Medulla oblongata (tissue), 1 donor: Measurements from ENCODE around the gene DHX35.
A peak's percentile ranks its signal among the peaks of the same experiment; 100 is the strongest.

Experiments
- DNase-seq: peaks from one replicate; pipeline ENCODE4 v3.0.0-alpha.2; 2015; ENCODE audit errors: extremely low spot score

DHX35 gene

DNA sequence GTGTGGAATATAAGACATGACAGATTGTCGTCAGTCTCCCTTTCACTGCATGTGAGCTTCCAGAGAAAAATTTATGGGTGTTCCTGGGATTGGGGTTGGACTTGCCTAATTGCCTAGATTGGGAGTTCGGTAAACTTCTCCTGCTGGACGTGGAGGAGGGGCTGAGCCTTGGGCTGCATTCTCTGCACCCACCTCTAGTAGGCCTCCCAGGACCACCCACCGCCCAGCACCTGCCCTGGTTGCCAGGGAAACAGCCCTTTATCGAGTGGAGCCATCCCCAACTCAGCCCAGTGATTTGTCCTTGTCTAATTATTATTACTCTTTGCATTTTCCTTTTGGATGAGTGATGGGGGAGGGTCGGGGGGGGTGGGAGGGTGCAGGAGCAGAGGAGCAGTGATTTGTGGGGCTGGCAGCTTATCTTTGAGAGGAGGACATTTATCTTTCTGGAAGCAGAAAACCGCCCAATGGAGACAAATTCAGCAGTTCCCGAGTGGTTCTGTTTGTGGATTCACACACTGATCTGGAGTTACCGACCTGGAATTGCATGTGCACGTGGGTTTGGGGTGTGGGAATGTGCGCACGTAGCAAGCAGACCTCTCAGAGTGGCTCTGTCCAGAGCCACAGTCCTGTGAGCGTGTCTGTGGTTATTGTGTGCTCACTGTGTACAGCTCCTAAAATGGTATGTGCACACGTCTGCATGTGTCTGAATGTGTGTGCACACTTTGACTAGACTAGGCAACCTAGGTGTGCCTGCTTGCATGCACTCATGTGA, 104.5 kb downstream of the DHX35 start:
- no peak for DNase-seq

DNA sequence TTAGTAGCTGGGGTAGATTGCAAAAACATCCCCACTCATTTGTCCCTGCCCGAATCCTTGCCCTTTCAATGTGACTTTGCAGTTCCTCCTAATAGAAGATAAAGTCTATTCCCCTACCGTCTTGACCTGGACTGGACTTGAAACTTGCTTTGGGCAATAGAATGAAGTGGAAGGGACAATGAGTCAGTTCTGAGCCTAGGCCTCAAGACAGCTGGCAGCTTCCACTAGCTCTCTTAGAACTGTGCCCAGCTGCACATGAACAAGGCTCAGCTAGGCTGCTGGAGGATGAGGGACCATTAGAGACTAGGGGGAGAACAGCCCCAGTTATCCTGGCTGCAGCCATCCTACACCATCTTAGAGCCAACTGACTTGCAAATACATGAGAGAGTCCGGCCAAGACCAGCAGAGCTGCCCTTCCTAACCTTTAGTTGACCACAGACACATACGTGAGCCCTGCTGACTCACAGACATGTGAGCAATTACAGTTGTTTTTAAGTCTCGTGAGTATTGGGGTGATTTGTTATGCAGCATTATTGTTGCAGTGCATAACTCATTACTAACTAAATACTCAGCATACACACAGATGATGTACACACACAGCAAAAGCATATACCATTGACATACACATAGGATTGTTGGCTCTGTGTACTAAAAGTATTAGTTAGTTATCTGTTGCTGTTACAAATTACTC, 105.5 kb downstream of the DHX35 start:
- no peak for DNase-seq

GRCh38 chr20:39069976-39070375, 107.8 kb downstream of the DHX35 start:
- DNase-seq, result no peak

DNA sequence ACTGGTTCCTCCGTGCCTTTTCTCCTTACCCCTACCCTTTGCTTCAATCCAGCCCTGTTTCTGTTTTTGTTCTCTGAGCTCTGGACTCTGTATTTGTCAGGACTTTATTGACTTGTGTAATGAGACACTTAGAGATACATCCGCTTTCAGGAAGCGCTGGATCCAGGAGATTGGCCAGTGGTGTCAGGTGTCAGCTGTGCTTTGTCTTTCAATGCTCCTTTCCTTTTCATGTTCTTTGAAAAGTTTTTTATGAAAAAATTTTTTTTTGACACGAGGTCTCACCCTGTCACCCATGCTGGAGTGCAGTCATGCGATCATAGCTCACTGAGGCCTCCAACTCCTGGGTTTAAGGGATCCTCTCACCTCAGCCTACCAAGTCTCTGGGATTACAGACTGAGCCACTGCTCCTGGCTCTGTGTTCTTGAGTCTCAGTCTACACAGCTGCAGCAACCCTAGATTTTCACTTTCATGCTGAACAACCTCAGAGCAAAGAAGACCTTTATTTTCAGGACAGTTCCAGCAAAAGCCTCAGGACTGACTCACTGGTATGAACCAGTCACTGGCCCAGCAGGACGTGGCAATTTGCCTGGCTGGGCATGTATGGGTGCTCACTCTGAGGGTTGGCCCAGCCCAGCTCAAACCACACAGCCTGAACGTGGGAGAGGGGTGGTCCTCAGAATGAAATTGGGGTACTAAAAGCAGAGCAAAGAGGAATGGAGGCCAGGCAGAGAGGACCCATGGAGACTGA, 108.5 kb downstream of the DHX35 start:
- DNase-seq, result no peak

GRCh38 chr20:39072132-39072531, 110.0 kb downstream of the DHX35 start:
- DNase-seq, result no peak

DNA sequence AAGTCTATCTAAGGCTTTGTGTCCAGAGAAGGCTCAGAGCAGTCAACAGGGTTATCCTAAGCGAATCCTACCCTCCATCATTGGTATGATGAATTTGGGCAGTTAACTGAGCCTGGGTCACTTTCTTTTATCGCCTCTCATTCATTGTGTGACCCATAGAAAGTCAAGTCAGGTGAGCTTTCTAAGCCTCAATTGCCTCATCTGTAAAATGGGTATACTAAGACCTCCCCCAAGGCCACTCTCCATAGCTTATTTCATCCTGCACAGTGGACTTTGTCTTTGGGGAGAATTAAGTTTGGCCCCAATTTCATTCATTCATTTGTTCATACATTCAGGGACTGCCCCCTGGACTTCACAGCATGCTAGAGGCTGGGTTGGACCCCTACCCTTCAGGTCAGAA, 110.5 kb downstream of the DHX35 start:
- no peak for DNase-seq

DNA sequence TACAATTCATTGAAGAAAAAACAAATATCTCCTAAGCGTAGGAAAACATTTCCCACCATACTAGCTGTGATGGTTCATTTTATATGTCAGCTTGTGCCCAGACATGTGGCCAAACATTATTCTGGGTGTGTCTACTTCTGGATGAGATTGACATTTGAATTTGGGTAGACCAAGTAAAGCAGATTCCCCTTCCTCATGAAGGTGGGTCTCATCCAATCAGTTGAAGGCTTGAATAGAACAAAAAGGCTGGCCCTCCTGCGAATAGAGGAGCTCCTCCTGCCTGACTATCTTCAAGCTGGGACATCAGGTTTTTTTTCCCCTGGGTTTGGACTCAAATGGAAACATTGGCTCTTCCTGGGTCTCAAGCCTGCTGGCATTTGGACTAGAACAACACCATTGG, 113.6 kb downstream of the DHX35 start:
- no peak for DNase-seq

DNA sequence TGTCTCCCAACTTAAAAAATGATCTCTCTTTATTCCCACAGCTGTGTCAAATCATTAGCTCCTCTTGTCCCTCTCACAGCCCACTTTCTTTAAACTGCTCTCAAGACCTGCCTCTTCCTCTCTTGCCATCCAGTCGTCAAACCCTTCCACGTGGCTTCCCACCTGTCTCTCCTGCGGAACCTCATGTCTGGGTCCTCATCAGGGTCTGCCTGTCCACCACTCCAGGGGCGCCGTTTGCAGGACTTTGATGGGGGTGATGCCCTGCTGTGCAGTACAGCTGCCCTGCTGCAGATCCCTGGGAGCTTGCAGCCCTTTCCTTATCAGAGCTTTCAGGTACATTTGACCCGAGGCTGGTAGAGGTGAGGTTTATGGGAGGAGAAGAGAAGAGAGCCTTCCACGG, 114.8 kb downstream of the DHX35 start:
- DNase-seq, result no peak

DNA sequence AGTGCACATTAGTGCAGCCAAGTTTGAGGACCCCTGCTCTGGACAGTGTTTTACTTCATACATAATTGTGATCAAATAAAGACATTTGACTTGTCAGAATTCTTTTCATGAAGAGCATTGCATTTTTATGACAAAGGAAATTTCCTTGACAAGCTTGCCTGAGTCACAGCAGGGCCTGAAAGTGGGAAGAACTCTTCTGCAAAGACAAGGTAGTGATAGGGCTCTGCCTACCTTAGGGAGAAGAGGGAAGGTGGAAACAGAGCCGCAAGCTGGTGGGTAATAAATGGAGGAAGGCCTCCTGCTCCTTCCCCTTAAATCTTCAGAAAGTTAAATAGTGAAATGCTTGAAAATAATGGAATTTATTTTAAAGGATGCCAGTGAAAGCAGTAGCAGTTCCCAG, 118.2 kb downstream of the DHX35 start:
- no peak for DNase-seq

DNA sequence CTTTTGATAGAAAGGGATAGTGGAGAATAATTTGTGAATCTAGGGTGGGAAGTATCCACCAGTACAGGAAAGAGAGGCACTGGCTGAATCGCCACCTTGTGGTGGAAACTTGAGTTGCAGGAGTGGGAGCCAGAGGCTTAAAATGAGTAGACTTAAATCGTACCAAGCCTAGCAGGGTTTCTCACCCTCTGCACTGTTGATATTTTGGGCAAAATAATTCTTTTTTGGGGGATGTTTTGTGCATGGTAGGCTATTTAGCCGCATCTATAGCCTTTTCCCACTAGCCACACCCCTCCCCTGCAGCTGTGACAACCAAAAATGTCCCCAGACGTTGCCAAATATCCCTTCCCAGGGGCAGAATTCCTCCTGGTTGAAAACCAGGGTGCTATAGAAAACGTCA, 119.1 kb downstream of the DHX35 start:
- DNase-seq, result peak; percentile 90

DNA sequence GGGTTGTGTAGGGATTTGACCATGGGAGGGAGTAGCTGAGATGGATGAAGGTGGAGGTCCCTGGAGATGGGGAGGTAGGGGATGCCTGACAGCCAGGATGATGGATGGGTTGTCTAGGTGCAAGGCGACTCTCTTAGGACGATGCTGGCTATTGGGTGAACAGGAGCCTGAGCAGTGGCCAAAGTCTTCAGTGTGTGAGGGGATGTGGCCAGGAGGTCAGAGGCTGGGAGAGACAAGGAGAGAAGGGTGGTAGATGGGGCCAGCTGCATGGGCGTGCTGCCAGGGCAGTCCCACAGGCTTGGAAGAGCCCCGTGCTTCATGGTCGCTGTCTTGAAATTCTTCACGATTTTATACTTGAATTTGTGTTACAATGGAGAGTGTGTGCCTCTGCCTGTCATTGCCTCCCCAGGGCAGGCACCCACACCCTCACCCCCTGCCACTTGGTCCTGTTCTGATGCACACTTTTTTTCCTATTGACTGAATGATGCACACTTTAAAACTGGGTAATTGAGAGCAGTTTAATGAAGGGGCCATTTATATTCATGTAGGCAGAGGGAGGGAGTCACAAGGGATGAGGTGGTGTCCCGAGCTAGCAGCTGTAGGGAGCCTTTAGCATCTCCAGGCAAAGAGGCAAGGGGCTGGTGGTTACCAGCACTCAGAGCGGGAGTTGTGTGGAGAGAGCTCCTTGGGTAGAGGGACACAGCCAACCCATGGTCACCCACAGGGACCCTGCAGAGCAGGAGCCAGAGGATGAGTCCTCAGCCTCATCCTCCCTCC, 120.7 kb downstream of the DHX35 start:
- DNase-seq, result no peak

DNA sequence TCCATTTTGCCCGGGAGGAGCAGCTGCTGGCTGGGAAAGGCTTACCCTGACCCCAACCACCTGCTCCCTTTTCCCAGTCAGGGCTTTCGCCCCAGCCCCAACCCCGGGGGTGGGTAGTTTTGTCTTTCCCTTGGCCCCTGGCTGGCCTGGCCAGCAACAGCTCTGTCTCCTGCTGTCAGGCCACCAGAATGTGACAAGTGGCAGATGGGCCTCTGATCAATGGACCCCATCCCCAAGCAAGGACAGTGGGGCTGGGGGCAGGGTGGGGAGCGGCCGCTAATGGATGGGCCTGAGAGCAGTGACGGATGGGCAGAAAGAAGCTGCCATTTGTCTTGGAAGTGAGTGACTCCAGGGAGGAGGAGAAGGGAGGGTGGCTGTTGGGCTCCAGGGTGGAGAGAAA, 121.6 kb downstream of the DHX35 start:
- no peak for DNase-seq

GRCh38 chr20:39089029-39089428, 126.9 kb downstream of the DHX35 start:
- no peak for DNase-seq
